H54 (cell line): ENCODE data around the gene TCFL5.
"Not testable (repeated sequence)": the region's sequence is repeated elsewhere in the genome, so short reads cannot be mapped to it uniquely, and the experiment has no call there.

Experiments used
- DNase-seq: peaks from one replicate; pipeline ENCODE4 v3.0.0; 2011; ENCODE audit warnings: low spot score, mixed read lengths; ENCODE audit not compliant: insufficient read length
- FAIRE-seq: peaks from 3 replicates; lab custom pipeline; 2011; peaks lifted over from hg19 to GRCh38; lab: Jason Lieb, UNC
- POLR2A ChIP-seq: IDR thresholded peaks from 2 replicates; pipeline ENCODE4 v1.6.1; 2011; ENCODE audit warnings: low read depth, mild to moderate bottlenecking, low read length

The TCFL5 gene

GRCh38 chr20:62880935-62881661, 19.5 kb upstream of the TCFL5 start:
- TF ChIP-seq POLR2A: no peak
- DNase-seq: no peak
- no peak for FAIRE-seq

GRCh38 chr20:62880147-62880934, 18.7 kb upstream of the TCFL5 start:
- no peak for FAIRE-seq
- no peak for TF ChIP-seq POLR2A

GRCh38 chr20:62879275-62880146, 17.9 kb upstream of the TCFL5 start:
- no peak for TF ChIP-seq POLR2A
- DNase-seq (no peak), FAIRE-seq (no peak)

More at GRCh38 chr20:62880147-62880934, 18.7 kb upstream of the TCFL5 start:
- no peak for DNase-seq

GRCh38 chr20:62878244-62879038, 16.8 kb upstream of the TCFL5 start:
- no peak for TF ChIP-seq POLR2A
- DNase-seq: no peak
- FAIRE-seq: no peak

- DNase-seq: no peak
- TF ChIP-seq POLR2A: no peak
- no peak for FAIRE-seq
These were observed 15.5 kb upstream of the TCFL5 start for GRCh38 chr20:62876902-62877816.

GRCh38 chr20:62876501-62876901, 14.9 kb upstream of the TCFL5 start:
- DNase-seq: no peak
- TF ChIP-seq POLR2A: no peak
- no peak for FAIRE-seq

- DNase-seq (peak; percentile 97), FAIRE-seq (peak; percentile 36)
- TF ChIP-seq POLR2A: peak; percentile 43; the same call in 1 of the 2 replicates
These were observed 14.1 kb upstream of the TCFL5 start for GRCh38 chr20:62875419-62876361.

- no peak for DNase-seq
- no peak for TF ChIP-seq POLR2A
- FAIRE-seq: no peak
These were observed 13.3 kb upstream of the TCFL5 start for GRCh38 chr20:62874964-62875344.

- not testable (repeated sequence) for DNase-seq, FAIRE-seq
These were observed 12.0 kb upstream of the TCFL5 start for GRCh38 chr20:62873681-62874031.

GRCh38 chr20:62873280-62873679, 11.7 kb upstream of the TCFL5 start:
- no peak for FAIRE-seq
- no peak for TF ChIP-seq POLR2A
- DNase-seq: no peak

GRCh38 chr20:62872862-62873261, 11.2 kb upstream of the TCFL5 start:
- no peak for FAIRE-seq
- DNase-seq: no peak
- TF ChIP-seq POLR2A: no peak
